BLaER1 treated with 17β-estradiol and CSF1 and Interleukin-3, amounts not matched to agents 10 nM and 100 nM (cell line): ENCODE data around the gene LILRA2.
"Not testable (repeated sequence)": the region's sequence is repeated elsewhere in the genome, so short reads cannot be mapped to it uniquely, and the experiment has no call there.

Experiments
- H3K27ac ChIP-seq, 11 experiments: shearing (Covaris generic); formaldehyde crosslinking; 2 replicates each; pipeline ENCODE4 v1.8.1; 2022
- H3K27me3 ChIP-seq, 11 experiments: shearing (Covaris generic); formaldehyde crosslinking; 2 replicates each; pipeline ENCODE4 v1.8.1; 2022
- H3K36me3 ChIP-seq, 11 experiments: shearing (Covaris generic); formaldehyde crosslinking; 2 replicates each; pipeline ENCODE4 v1.8.1; 2022
- H3K4me1 ChIP-seq, 10 experiments: shearing (Covaris generic); formaldehyde crosslinking; 2 replicates each; pipeline ENCODE4 v1.8.1; 2022
- H3K4me2 ChIP-seq, 11 experiments: shearing (Covaris generic); formaldehyde crosslinking; 2 replicates each; pipeline ENCODE4 v1.8.1; 2022
- H3K4me3 ChIP-seq, 10 experiments: shearing (Covaris generic); formaldehyde crosslinking; 2 replicates each; pipeline ENCODE4 v1.8.1; 2022
- H3K9ac ChIP-seq, 11 experiments: shearing (Covaris generic); formaldehyde crosslinking; 2 replicates each; pipeline ENCODE4 v1.8.1; 2022
- H3K9me3 ChIP-seq, 11 experiments: shearing (Covaris generic); formaldehyde crosslinking; replicated peaks in 1 of 11; 2 replicates each; pipeline ENCODE4 v1.8.1; 2022
- H4K20me1 ChIP-seq, 11 experiments: shearing (Covaris generic); formaldehyde crosslinking; 2 replicates each; pipeline ENCODE4 v1.8.1; 2022
- Cebpa-rat ChIP-seq, 11 experiments: shearing (Covaris generic); IDR thresholded peaks; 2 replicates each; pipeline ENCODE4 v1.8.1; 2022

Gene LILRA2

GRCh38 chr19:54608792-54609191 lies 35.2 kb downstream of the LILRA2 start:
- peaks cover 21 to 90% (median 51%) of the 10 kb centered on the region in 10 experiments for H3K4me1 ChIP-seq
- H4K20me1 ChIP-seq: no peaks in the 10 kb centered on the region
- peak overlapping the region in 6 of 11 experiments; percentile 8 to 97 (median 86); a peak in 11 of 22 replicates for H3K4me2 ChIP-seq
- H3K27ac ChIP-seq: peak overlapping the region in 4 of 11 experiments; percentile 78 to 94 (median 92); a peak in 6 of 22 replicates
- H3K9me3 ChIP-seq: peaks cover 10 to 53% (median 49%) of the 10 kb centered on the region in 11 experiments
- H3K36me3 ChIP-seq: peaks cover 0 to 11% (median 0%) of the 10 kb centered on the region in 11 experiments; a peak in 1 of 22 replicates
- no peak overlapping the region for H3K4me3 ChIP-seq
- peak in 1 of 11 experiments; percentile 10; a peak in 1 of 22 replicates for TF ChIP-seq Cebpa-rat (IDR thresholded peaks at IDR 0.05)
- H3K9ac ChIP-seq: peak overlapping the region in 1 of 11 experiments; percentile 78; a peak in 1 of 22 replicates
- no peaks in the 10 kb centered on the region for H3K27me3 ChIP-seq

- H3K9ac ChIP-seq: no peak overlapping the region
- no peak overlapping the region for H3K4me3 ChIP-seq
- H4K20me1 ChIP-seq: no peaks in the 10 kb centered on the region
- no peak for TF ChIP-seq Cebpa-rat (IDR thresholded peaks at IDR 0.05)
- H3K4me2 ChIP-seq: peak overlapping the region in 6 of 11 experiments; percentile 8 to 97 (median 86); a peak in 10 of 22 replicates
- peaks cover 10 to 55% (median 47%) of the 10 kb centered on the region in 11 experiments for H3K9me3 ChIP-seq
- peak overlapping the region in 2 of 11 experiments; percentile 91 to 94; a peak in 3 of 22 replicates for H3K27ac ChIP-seq
- peaks cover 0 to 11% (median 0%) of the 10 kb centered on the region in 11 experiments; a peak in 1 of 22 replicates for H3K36me3 ChIP-seq
- H3K4me1 ChIP-seq: peaks cover 21 to 94% (median 51%) of the 10 kb centered on the region in 10 experiments
- no peaks in the 10 kb centered on the region for H3K27me3 ChIP-seq
Observed at GRCh38 chr19:54609356-54609791, 35.8 kb downstream of the LILRA2 start.

GRCh38 chr19:54612428-54612827 lies 38.8 kb downstream of the LILRA2 start:
- H3K9me3 ChIP-seq: peaks cover 10 to 68% (median 58%) of the 10 kb centered on the region in 11 experiments
- no peaks in the 10 kb centered on the region for H3K27me3 ChIP-seq
- H4K20me1 ChIP-seq: no peaks in the 10 kb centered on the region
- H3K9ac ChIP-seq: peak overlapping the region in 7 of 11 experiments; percentile 24 to 67 (median 57); a peak in 10 of 22 replicates
- peak overlapping the region; percentile 6 to 86 (median 64); a peak in 20 of 22 replicates for H3K4me2 ChIP-seq
- peaks cover 5 to 96% (median 42%) of the 10 kb centered on the region in 10 experiments; a peak in 19 of 20 replicates for H3K4me1 ChIP-seq
- H3K4me3 ChIP-seq: 0 out of 20 replicates have a peak overlapping the region, but pooled peaks of 2 of the 10 experiments have one; percentile 7 to 21
- H3K36me3 ChIP-seq: peaks cover 0 to 11% (median 0%) of the 10 kb centered on the region in 11 experiments; a peak in 1 of 22 replicates
- peak overlapping the region in 10 of 11 experiments; percentile 25 to 80 (median 64); a peak in 17 of 22 replicates for H3K27ac ChIP-seq
- TF ChIP-seq Cebpa-rat (IDR thresholded peaks at IDR 0.05): no peak

- Histone ChIP-seq H4K20me1 (no peaks in the 10 kb centered on the region), H3K36me3 (peaks cover 0 to 11% (median 0%) of the 10 kb centered on the region in 11 experiments; a peak in 1 of 22 replicates), H3K9ac (no peak overlapping the region), H3K27me3 (no peaks in the 10 kb centered on the region), H3K4me1 (peaks cover 5 to 84% (median 28%) of the 10 kb centered on the region in 10 experiments; a peak in 18 of 20 replicates), H3K9me3 (peaks cover 10 to 71% (median 63%) of the 10 kb centered on the region in 11 experiments), H3K27ac (no peak overlapping the region), H3K4me3 (no peak overlapping the region), H3K4me2 (peak overlapping the region in 2 of 11 experiments; percentile 48 to 49; a peak in 4 of 22 replicates)
- no peak for TF ChIP-seq Cebpa-rat (IDR thresholded peaks at IDR 0.05)
Observed at GRCh38 chr19:54614726-54615125, 41.1 kb downstream of the LILRA2 start.

GRCh38 chr19:54616057-54616456 lies 42.5 kb downstream of the LILRA2 start:
- Histone ChIP-seq H3K36me3 (peaks cover 0 to 4% (median 0%) of the 10 kb centered on the region in 11 experiments; a peak in 1 of 22 replicates), H3K27me3 (no peaks in the 10 kb centered on the region), H3K4me1 (peaks cover 5 to 70% (median 28%) of the 10 kb centered on the region in 10 experiments; a peak in 18 of 20 replicates), H3K9ac (peak overlapping the region in 2 of 11 experiments; percentile 44 to 49; a peak in 2 of 22 replicates), H4K20me1 (no peaks in the 10 kb centered on the region), H3K9me3 (peaks cover 4 to 68% (median 57%) of the 10 kb centered on the region in 11 experiments; a peak in 21 of 22 replicates), H3K4me2 (peak overlapping the region in 4 of 11 experiments; percentile 50 to 79 (median 64); a peak in 9 of 22 replicates), H3K27ac (peak overlapping the region in 3 of 11 experiments; percentile 39 to 54 (median 51); a peak in 5 of 22 replicates), H3K4me3 (no peak overlapping the region)
- TF ChIP-seq Cebpa-rat (IDR thresholded peaks at IDR 0.05): no peak

- peak overlapping the region in 2 of 11 experiments; percentile 44 to 49; a peak in 5 of 22 replicates for H3K9ac ChIP-seq
- peak overlapping the region in 7 of 11 experiments; percentile 6 to 79 (median 59); a peak in 11 of 22 replicates for H3K4me2 ChIP-seq
- H3K4me3 ChIP-seq: peak overlapping the region in 2 of 10 experiments; percentile 40; a peak in 4 of 20 replicates
Observed at GRCh38 chr19:54616821-54617560, 43.4 kb downstream of the LILRA2 start.

GRCh38 chr19:54620464-54620863 lies 46.9 kb downstream of the LILRA2 start:
- Histone ChIP-seq H3K9me3 (peaks cover 0 to 52% (median 39%) of the 10 kb centered on the region in 11 experiments; a peak in 19 of 22 replicates), H3K9ac (no peak overlapping the region), H4K20me1 (no peaks in the 10 kb centered on the region), H3K4me3 (0 out of 20 replicates have a peak overlapping the region, but pooled peaks of 1 of the 10 experiments have one; percentile 1), H3K4me2 (peak overlapping the region in 1 of 11 experiments; percentile 50; a peak in 2 of 22 replicates), H3K36me3 (no peaks in the 10 kb centered on the region), H3K27ac (no peak overlapping the region), H3K4me1 (peaks cover 30 to 68% (median 43%) of the 10 kb centered on the region in 10 experiments), H3K27me3 (no peaks in the 10 kb centered on the region)
- TF ChIP-seq Cebpa-rat (IDR thresholded peaks at IDR 0.05): no peak

More at GRCh38 chr19:54616821-54617560, 43.4 kb downstream of the LILRA2 start:
- H3K36me3 ChIP-seq: no peaks in the 10 kb centered on the region
- H3K4me1 ChIP-seq: peaks cover 5 to 68% (median 20%) of the 10 kb centered on the region in 10 experiments; a peak in 18 of 20 replicates
- no peaks in the 10 kb centered on the region for H4K20me1 ChIP-seq
- H3K9me3 ChIP-seq: peaks cover 0 to 63% (median 52%) of the 10 kb centered on the region in 11 experiments; a peak in 19 of 22 replicates
- H3K27me3 ChIP-seq: no peaks in the 10 kb centered on the region
- peak overlapping the region in 5 of 11 experiments; percentile 15 to 54 (median 39); a peak in 8 of 22 replicates for H3K27ac ChIP-seq
- no peak for TF ChIP-seq Cebpa-rat (IDR thresholded peaks at IDR 0.05)

- Histone ChIP-seq H3K4me1 (peaks cover 42 to 58% (median 49%) of the 10 kb centered on the region in 10 experiments), H3K4me3 (no peak overlapping the region), H3K4me2 (peak overlapping the region; percentile 25 to 85 (median 48); a peak in 20 of 22 replicates), H4K20me1 (no peaks in the 10 kb centered on the region), H3K9ac (no peak overlapping the region), H3K9me3 (peaks cover 5 to 37% (median 28%) of the 10 kb centered on the region in 11 experiments; a peak in 20 of 22 replicates), H3K27me3 (no peaks in the 10 kb centered on the region), H3K27ac (peak overlapping the region in 1 of 11 experiments; percentile 33; a peak in 1 of 22 replicates), H3K36me3 (peaks cover 0 to 6% (median 0%) of the 10 kb centered on the region in 11 experiments; a peak in 1 of 22 replicates)
- no peak for TF ChIP-seq Cebpa-rat (IDR thresholded peaks at IDR 0.05)
Observed at GRCh38 chr19:54622431-54622830, 48.8 kb downstream of the LILRA2 start.

GRCh38 chr19:54624234-54624633 lies 50.6 kb downstream of the LILRA2 start:
- Histone ChIP-seq H3K4me3 (peak overlapping the region in 2 of 10 experiments; percentile 24 to 36; a peak in 2 of 20 replicates), H3K4me2 (peak overlapping the region; percentile 62 to 92 (median 82)), H3K9ac (peak overlapping the region in 10 of 11 experiments; percentile 38 to 79 (median 59); a peak in 18 of 22 replicates), H3K4me1 (peaks cover 54 to 72% (median 66%) of the 10 kb centered on the region in 10 experiments), H3K9me3 (peaks cover 5 to 23% (median 14%) of the 10 kb centered on the region in 11 experiments; a peak in 18 of 22 replicates), H3K27ac (peak overlapping the region in 10 of 11 experiments; percentile 30 to 94 (median 74); a peak in 17 of 22 replicates)
- not testable (repeated sequence) for H4K20me1 ChIP-seq, H3K27me3 ChIP-seq, H3K36me3 ChIP-seq

GRCh38 chr19:54624934-54625730 lies 51.5 kb downstream of the LILRA2 start:
- Histone ChIP-seq H3K4me2 (peak overlapping the region; percentile 62 to 92 (median 82)), H3K4me3 (peak overlapping the region in 2 of 10 experiments; percentile 23 to 36; a peak in 1 of 20 replicates), H3K4me1 (peaks cover 63 to 81% (median 75%) of the 10 kb centered on the region in 10 experiments), H3K27ac (peak overlapping the region in 10 of 11 experiments; percentile 39 to 94 (median 80); a peak in 18 of 22 replicates), H3K9ac (peak overlapping the region in 10 of 11 experiments; percentile 38 to 81 (median 62); a peak in 18 of 22 replicates), H3K9me3 (peaks cover 5 to 16% (median 10%) of the 10 kb centered on the region in 11 experiments; a peak in 17 of 22 replicates)
- not testable (repeated sequence) for H3K36me3 ChIP-seq, H3K27me3 ChIP-seq, H4K20me1 ChIP-seq
